NT2/D1 (cell line): ENCODE results near the gene CD44.

Source experiments
- YY1 ChIP-seq: IDR thresholded peaks from 2 replicates; pipeline ENCODE4 v1.6.1; 2011; ENCODE audit not compliant: insufficient read length, insufficient read depth
- ZNF274 ChIP-seq: IDR thresholded peaks from 2 replicates; pipeline ENCODE4 v1.6.1; 2011; ENCODE audit warnings: mild to moderate bottlenecking, low read depth, low read length

- TF ChIP-seq YY1 = no peak
- TF ChIP-seq ZNF274 = no peak
These were observed 22.1 kb downstream of the CD44 start for GRCh38 chr11:35160902-35161597.
